SU-DHL-6 (cell line): ENCODE measurements around the gene ADGRG2.

Experiments
- CTCF ChIP-seq: fragments of 200-600 bp; sonication (generic); IDR thresholded peaks from one replicate; pipeline ENCODE4 v1.5.1; 2017; ENCODE audit warnings: antibody characterized with exemption, mild to moderate bottlenecking, low read length, moderate library complexity; ENCODE audit not compliant: insufficient read depth, poor library complexity, severe bottlenecking
- EZH2phosphoT487 ChIP-seq: fragments of 200-600 bp; sonication (generic), shearing (Covaris generic); conservative IDR thresholded peaks from 2 replicates; pipeline ENCODE4 v1.6.1; 2018; ENCODE audit warnings: mild to moderate bottlenecking, antibody characterized with exemption, low read length, moderate library complexity, mixed read lengths

- TF ChIP-seq CTCF (no peak), EZH2phosphoT487 (no peak)
Observed at GRCh38 chrX:19096586-19096985, 25.7 kb downstream of the ADGRG2 start.
